Keratinocyte (primary cell): ENCODE data around the gene VSIR. TPM values are rescaled to one million over a fixed set of nuclear protein-coding genes. Genes with fewer than 3 reads are reported as not detected.

Experiments used
- DNase-seq: peaks from one replicate; pipeline ENCODE4 v3.0.0-alpha.2; 2011; ENCODE audit warnings: low read depth, missing footprints, low spot score
- FAIRE-seq: peaks from 2 replicates; lab custom pipeline; 2011; peaks lifted over from hg19 to GRCh38; lab: Jason Lieb, UNC
- H2AFZ ChIP-seq: 2 replicates; pipeline ENCODE4 v1.6.0; 2012; ENCODE audit warnings: low read length, control low read depth, inconsistent platforms; ENCODE audit not compliant: control insufficient read depth
- H3K27ac ChIP-seq: 2 replicates; pipeline ENCODE4 v1.5.1; 2011; ENCODE audit warnings: low read length; ENCODE audit not compliant: control insufficient read depth, insufficient read depth
- H3K27me3 ChIP-seq: 3 replicates; pipeline ENCODE4 v1.6.0; 2011; ENCODE audit warnings: low read length; ENCODE audit not compliant: control insufficient read depth, insufficient read depth; ENCODE audit errors: extremely low read depth
- H3K36me3 ChIP-seq, 2 experiments: 2 replicates in 1 of 2; 3 replicates in 1 of 2; pipeline ENCODE4 v1.5.1; 2011; ENCODE audit warnings: low read length in 2 of 2, mild to moderate bottlenecking in 1 of 2; ENCODE audit not compliant: control insufficient read depth in 2 of 2, insufficient read depth in 2 of 2; ENCODE audit errors: extremely low read depth in 1 of 2
- H3K4me1 ChIP-seq: 3 replicates; pipeline ENCODE4 v1.5.1; 2011; ENCODE audit warnings: low read length; ENCODE audit not compliant: control insufficient read depth, insufficient read depth; ENCODE audit errors: extremely low read depth
- H3K4me2 ChIP-seq: 3 replicates; pipeline ENCODE4 v1.6.0; 2011; ENCODE audit warnings: low read depth, low read length; ENCODE audit not compliant: control insufficient read depth, insufficient read depth; ENCODE audit errors: extremely low read depth
- H3K4me3 ChIP-seq, 3 experiments: fragments of 200-600 bp in 1 of 3; sonication (generic) in 1 of 3; 2 replicates in 2 of 3; 3 replicates in 1 of 3; pipeline ENCODE4 v1.5.1; 2011 to 2016; ENCODE audit warnings: low read length in 3 of 3, mild to moderate bottlenecking in 3 of 3, control low read depth in 2 of 3, inconsistent platforms in 1 of 3, low read depth in 1 of 3, mixed read lengths in 1 of 3, mixed run types in 1 of 3, moderate library complexity in 1 of 3; ENCODE audit not compliant: control insufficient read depth in 2 of 3, insufficient read depth in 2 of 3; ENCODE audit errors: extremely low read depth in 1 of 3
- H3K79me2 ChIP-seq: 2 replicates; pipeline ENCODE4 v1.6.0; 2012; ENCODE audit warnings: low read length; ENCODE audit not compliant: control insufficient read depth, insufficient read depth
- H3K9ac ChIP-seq: 3 replicates; pipeline ENCODE4 v1.6.0; 2011; ENCODE audit warnings: low read length; ENCODE audit not compliant: control insufficient read depth, insufficient read depth; ENCODE audit errors: extremely low read depth
- H3K9me1 ChIP-seq: 3 replicates; pipeline ENCODE4 v1.6.0; 2011; ENCODE audit warnings: low read length; ENCODE audit not compliant: control insufficient read depth, insufficient read depth; ENCODE audit errors: extremely low read depth
- H3K9me3 ChIP-seq: 2 replicates; pipeline ENCODE4 v1.5.1; 2012; ENCODE audit warnings: low read depth, low read length; ENCODE audit not compliant: control insufficient read depth
- H4K20me1 ChIP-seq: 3 replicates; pipeline ENCODE4 v1.6.0; 2011; ENCODE audit warnings: low read length; ENCODE audit not compliant: control insufficient read depth, insufficient read depth; ENCODE audit errors: extremely low read depth
- EZH2 ChIP-seq: IDR thresholded peaks from one replicate; pipeline ENCODE4 v1.6.1; 2012; ENCODE audit warnings: inconsistent platforms, mild to moderate bottlenecking, low read length, moderate library complexity
- dilution Hi-C: fragments of 300-500 bp; cut with MboI; formaldehyde crosslinking; loops from one replicate; pipeline ENCODE4 v1.7.0; 2020; ENCODE audit warnings: low sequenced_read_pairs; ENCODE audit not compliant: extremely low pct_ligation_motif_present
- polyA plus RNA-seq, 5 experiments: library from polyadenylated mRNA; depleted of rRNA in 3 of 5; stranded (reverse) in 3 of 5; stranded (forward) in 1 of 5; unstranded in 1 of 5; fragments of >200 nt; gene quantifications; 1 replicate in 1 of 5; 2 replicates in 3 of 5; 3 replicates in 1 of 5; pipeline versions ENCODE4 v1.2.1 to v1.2.3, GENCODE V29; 2011 to 2012; ENCODE audit warnings: missing spikeins in 2 of 5, low read depth in 1 of 5, low replicate concordance in 1 of 5
- TF ChIP-seq, protein P1 (sequence below), 3 experiments: IDR thresholded peaks in 1 of 3; conservative IDR thresholded peaks in 1 of 3; optimal IDR thresholded peaks in 1 of 3; 2 replicates in 2 of 3; 3 replicates in 1 of 3; pipeline versions ENCODE3 to v1.5.1; 2011; ENCODE audit warnings: low read length in 3 of 3, mild to moderate bottlenecking in 3 of 3, moderate library complexity in 2 of 3, control low read depth in 1 of 3, inconsistent platforms in 1 of 3; ENCODE audit not compliant: insufficient read depth in 2 of 3; ENCODE audit errors: extremely low read depth in 1 of 3

Gene VSIR
- polyA plus RNA-seq, 1 donor (not counting 4 experiments of a cell fraction or from before 2014, with no cell fraction given) = 8.1 TPM

DNA sequence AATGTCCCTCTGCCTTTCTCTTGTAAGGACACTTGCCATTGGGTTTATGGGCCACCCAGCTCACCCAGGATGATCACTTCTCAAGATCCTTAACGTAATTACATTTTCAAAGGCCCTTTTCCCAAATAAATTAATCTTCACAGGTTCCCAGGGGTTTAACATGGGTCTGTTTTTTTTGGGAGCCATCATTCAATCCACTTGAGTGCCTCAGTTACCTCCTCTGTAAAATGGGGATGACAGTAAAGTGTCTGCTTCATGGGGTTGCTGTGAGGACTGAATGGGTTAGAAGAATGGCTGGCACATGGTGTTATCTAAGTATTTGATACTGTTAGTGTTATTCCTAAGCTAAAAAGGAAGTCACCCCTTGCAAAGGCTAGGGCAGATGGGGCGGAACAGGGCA lies 61.1 kb downstream of the VSIR start:
- no peaks in the 10 kb centered on the region for H3K36me3 ChIP-seq
- dilution Hi-C loops = no loop called here
- peaks cover 17% of the 10 kb centered on the region for H3K4me1 ChIP-seq
- no peaks in the 10 kb centered on the region for H3K9me1 ChIP-seq
- no peak overlapping the region for H3K27ac ChIP-seq
- H4K20me1 ChIP-seq = no peaks in the 10 kb centered on the region
- no peaks in the 10 kb centered on the region for H3K27me3 ChIP-seq
- no peaks in the 10 kb centered on the region for H3K79me2 ChIP-seq
- FAIRE-seq (no peak), DNase-seq (no peak)
- no peak overlapping the region for H3K4me2 ChIP-seq
- H3K9ac ChIP-seq = no peak overlapping the region
- H3K4me3 ChIP-seq = no peak overlapping the region
- no peak for TF ChIP-seq EZH2
- TF ChIP-seq, protein P1, sequence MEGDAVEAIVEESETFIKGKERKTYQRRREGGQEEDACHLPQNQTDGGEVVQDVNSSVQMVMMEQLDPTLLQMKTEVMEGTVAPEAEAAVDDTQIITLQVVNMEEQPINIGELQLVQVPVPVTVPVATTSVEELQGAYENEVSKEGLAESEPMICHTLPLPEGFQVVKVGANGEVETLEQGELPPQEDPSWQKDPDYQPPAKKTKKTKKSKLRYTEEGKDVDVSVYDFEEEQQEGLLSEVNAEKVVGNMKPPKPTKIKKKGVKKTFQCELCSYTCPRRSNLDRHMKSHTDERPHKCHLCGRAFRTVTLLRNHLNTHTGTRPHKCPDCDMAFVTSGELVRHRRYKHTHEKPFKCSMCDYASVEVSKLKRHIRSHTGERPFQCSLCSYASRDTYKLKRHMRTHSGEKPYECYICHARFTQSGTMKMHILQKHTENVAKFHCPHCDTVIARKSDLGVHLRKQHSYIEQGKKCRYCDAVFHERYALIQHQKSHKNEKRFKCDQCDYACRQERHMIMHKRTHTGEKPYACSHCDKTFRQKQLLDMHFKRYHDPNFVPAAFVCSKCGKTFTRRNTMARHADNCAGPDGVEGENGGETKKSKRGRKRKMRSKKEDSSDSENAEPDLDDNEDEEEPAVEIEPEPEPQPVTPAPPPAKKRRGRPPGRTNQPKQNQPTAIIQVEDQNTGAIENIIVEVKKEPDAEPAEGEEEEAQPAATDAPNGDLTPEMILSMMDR (optimal IDR thresholded peaks at IDR 0.05 in 1 of 3, IDR thresholded peaks at IDR 0.05 in 1 of 3, conservative IDR thresholded peaks at IDR 0.05 in 1 of 3; ENCODE audit: extremely low read depth in 1 of 3, insufficient read depth in 2 of 3, low read length in 3 of 3) = no peak
- no peak overlapping the region for H2AFZ ChIP-seq
- H3K9me3 ChIP-seq = no peaks in the 10 kb centered on the region

DNA sequence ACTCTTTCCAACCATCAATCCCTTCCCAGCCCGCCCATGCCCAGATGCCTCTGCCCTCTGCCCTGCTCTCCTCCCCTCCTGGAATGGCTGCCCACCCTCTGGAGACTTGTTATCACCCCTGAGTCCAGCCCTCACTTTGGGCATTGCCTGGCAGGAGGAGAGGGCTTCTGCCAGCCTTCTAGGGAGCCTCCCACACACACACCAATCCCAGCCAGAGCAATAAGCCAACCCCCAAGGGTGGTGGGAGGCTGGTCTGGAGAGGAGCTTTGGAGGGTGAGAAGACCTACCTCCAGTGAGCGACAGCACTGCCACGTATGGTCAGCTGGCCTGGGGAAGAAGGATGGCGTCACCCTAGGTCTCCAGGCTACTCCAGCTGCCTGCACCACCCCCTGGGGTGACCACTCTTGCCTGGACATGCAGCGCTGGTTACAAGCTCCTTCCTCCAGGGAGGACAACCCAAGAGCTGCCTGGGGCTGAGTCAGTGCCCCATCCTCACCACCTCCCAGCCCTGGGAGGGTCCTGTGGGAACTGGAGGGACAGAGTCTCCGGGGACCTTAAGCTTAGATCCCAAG lies 62.2 kb downstream of the VSIR start:
- DNase-seq = no peak
- dilution Hi-C loops = no loop called here
- H2AFZ ChIP-seq = no peak overlapping the region

More for the DNA sequence above, 62.2 kb downstream of the VSIR start:
- no peak for TF ChIP-seq EZH2
- TF ChIP-seq, protein P1 (optimal IDR thresholded peaks at IDR 0.05 in 1 of 3, IDR thresholded peaks at IDR 0.05 in 1 of 3, conservative IDR thresholded peaks at IDR 0.05 in 1 of 3; ENCODE audit: extremely low read depth in 1 of 3, insufficient read depth in 2 of 3, low read length in 3 of 3) = no peak
- Histone ChIP-seq H4K20me1 (no peaks in the 10 kb centered on the region), H3K9me3 (no peaks in the 10 kb centered on the region), H3K36me3 (no peaks in the 10 kb centered on the region), H3K9me1 (no peaks in the 10 kb centered on the region), H3K79me2 (no peaks in the 10 kb centered on the region), H3K9ac (no peak overlapping the region), H3K4me3 (no peak overlapping the region), H3K4me1 (peaks cover 17% of the 10 kb centered on the region), H3K27me3 (no peaks in the 10 kb centered on the region), H3K27ac (no peak overlapping the region), H3K4me2 (no peak overlapping the region)
- FAIRE-seq = no peak
